Subcutaneous adipose tissue (tissue), 4 donors: ENCODE data around the gene MYPN. TPM values are rescaled to one million over a fixed set of nuclear protein-coding genes. Genes with fewer than 3 reads are reported as not detected.

Experiments used
- CTCF ChIP-seq: fragments of 450-650 bp; IDR thresholded peaks from one replicate; pipeline ENCODE4 v1.5.1; 2016; ENCODE audit warnings: low read depth, mild to moderate bottlenecking, control low read depth, antibody characterized with exemption, moderate library complexity
- total RNA-seq, 4 donors: library from RNA; depleted of rRNA; stranded (reverse); fragments of >200 nt; gene quantifications; one replicate each; pipeline ENCODE4 v1.1.0, GENCODE V29; 2016

The MYPN gene
- total RNA-seq, 4 donors from 2014 or later = not detected

GRCh38 chr10:68158031-68158430 is 48.7 kb downstream of the MYPN start:
- TF ChIP-seq CTCF = no peak

- TF ChIP-seq CTCF = no peak
Measured at GRCh38 chr10:68163735-68164134, 54.4 kb downstream of the MYPN start.

DNA sequence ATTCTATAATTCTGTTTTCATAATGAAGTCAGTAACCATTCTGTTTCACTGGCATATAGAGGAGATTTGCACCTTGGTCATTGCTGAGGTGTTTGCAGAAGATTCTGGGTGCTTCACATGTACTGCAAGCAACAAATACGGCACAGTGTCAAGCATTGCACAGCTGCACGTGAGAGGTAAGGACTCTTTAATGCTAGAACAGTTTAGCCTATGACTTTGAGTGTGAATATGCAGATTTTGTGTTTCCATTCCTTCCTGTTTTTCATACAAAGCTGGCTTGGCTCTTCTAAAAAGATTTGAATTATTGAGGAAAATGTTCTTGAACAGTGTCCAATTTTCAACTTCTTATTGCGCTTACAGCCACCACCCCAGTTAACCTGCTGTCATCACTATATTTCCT is 56.4 kb downstream of the MYPN start:
- no peak for TF ChIP-seq CTCF

DNA sequence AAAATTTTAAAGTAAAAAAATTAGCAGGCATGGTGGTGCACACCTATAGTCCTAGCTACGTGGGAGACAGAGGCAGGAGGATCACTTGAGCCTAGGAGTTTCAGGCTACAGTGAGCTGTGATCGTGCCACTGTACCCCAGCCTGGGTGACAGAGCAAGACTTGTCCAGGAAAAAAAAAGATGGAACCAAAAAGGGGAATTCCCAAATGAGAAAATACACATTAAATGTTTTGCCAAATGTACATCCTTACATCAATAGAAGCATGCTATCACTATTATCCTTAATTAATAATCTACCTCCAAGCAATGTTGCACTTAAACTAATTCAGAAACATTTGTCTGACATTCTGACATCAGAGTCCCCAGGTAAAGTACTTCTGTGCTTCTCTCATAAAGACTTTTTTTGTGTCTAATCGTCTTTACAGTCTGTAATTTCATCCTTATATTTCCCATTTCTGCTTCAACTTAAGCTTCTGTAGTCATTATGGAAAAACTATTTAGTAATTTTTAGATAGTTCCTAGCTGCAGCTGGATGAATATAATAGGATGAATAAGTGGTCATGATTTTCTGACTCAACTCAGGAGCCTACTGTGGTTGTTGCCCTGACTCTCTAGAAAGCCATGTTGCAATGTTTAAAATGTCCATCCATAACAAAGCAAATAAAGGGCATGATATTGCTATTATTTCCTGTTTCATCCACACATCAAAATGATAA is 57.7 kb downstream of the MYPN start:
- TF ChIP-seq CTCF = no peak

- TF ChIP-seq CTCF = no peak
Measured at GRCh38 chr10:68167586-68168189, 58.4 kb downstream of the MYPN start.

GRCh38 chr10:68171539-68172080 is 62.3 kb downstream of the MYPN start:
- no peak for TF ChIP-seq CTCF

- no peak for TF ChIP-seq CTCF
Measured at GRCh38 chr10:68172324-68172723, 63.0 kb downstream of the MYPN start.
